HG03196 (cell line): ENCODE measurements around the gene SERPINA12.

ENCODE experiments used
- ATAC-seq: cut with Tn5 transposase; IDR thresholded peaks from one replicate; pipeline ENCODE4 v1.9.1; 2021; ENCODE audit not compliant: unreplicated experiment

SERPINA12 gene

GRCh38 chr14:94441531-94442205 is 67.6 kb downstream of the SERPINA12 start:
- no peak for ATAC-seq

- ATAC-seq: no peak
These were observed 68.1 kb downstream of the SERPINA12 start for GRCh38 chr14:94441130-94441529.

GRCh38 chr14:94439453-94440057 is 69.7 kb downstream of the SERPINA12 start:
- ATAC-seq: no peak
